ENCODE measurements around the gene IFRD2. TPM values are rescaled to one million over a fixed set of nuclear protein-coding genes. Genes with fewer than 3 reads are reported as not detected.

The IFRD2 gene
- total and polyA plus RNA-seq, 7 donors: 24.5 to 73.1 (median 51.8) TPM

DNA sequence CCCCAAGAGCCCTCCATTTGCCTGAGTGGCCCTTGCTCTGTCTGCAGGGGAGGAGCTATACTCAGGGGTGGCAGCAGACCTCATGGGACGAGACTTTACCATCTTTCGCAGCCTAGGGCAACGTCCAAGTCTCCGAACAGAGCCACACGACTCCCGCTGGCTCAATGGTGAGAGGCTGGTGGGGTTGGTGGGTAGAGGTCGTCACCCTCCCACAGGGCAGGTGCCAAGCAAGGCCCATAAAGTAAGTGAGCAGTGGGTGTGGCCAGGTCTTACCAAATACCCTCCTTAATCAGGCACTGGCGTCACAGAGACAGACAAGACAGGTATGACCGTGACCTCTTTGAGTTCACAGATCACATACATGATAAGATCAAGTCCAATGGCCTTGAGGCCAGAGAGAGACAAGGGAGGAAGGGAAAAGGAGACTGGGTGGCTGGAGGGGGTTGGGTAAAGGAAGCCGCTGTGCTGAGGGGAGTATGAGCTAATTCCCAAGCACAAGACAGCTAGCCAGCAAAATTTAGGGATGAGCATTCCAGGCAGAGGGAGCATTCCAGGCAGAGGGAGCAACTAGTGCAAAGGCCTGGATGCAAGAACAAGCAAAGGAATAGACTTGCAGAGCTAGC is 20.8 kb downstream of the IFRD2 start:
- peaks cover 0 to 60% (median 52%) of the 10 kb centered on the region in 4 donors for H3K4me1 ChIP-seq
- intact Hi-C loops (cut with DNase I): no loop called here
- peak overlapping the region in 1 of 4 donors; percentile 43 for H3K4me3 ChIP-seq

DNA sequence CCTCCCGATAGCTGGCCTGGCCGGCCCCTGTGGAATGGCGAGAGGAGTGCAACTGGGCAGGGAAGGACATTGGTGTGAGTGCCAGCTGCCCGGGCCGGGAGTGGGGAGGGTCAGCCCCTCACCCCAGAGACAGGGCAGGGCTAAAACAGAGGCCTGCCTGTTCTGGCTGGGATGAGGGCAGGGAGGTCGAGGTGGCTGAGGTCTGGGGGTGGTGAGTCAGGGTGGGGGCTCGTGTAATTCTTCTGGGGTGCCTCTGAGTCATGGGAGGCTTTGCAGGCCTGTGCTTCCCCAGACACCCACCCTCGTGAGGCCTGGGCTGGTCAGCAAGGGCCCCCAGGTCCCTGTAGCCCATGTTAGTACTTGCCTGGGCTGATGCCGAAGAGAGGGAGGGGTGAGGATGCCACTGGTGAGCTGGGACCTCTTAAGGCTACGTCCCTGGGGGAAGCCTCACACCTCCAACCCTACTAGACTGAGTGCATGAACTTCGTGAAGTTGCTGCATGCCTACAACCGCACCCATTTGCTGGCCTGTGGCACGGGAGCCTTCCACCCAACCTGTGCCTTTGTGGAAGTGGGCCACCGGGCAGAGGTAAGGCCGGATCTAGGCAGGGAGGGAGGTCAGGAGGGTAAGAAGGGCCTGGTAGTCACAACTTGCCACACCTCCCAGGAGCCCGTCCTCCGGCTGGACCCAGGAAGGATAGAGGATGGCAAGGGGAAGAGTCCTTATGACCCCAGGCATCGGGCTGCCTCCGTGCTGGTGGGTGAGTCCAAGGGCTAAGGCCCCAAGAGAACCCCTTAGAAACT is 21.6 kb downstream of the IFRD2 start:
- no peak for DNase-seq
- intact Hi-C loops (cut with DNase I): no loop called here
- 81 to 85% methylated on average over 19 of the region's 19 CpGs for WGBS, 2 donors
- H3K36me3 ChIP-seq: peaks cover 0 to 4% (median 0%) of the 10 kb centered on the region in 4 donors
- no peak for TF ChIP-seq EP300 (IDR thresholded peaks at IDR 0.05)
- peak in 2 of 4 donors; percentile 65 to 70 for TF ChIP-seq POLR2AphosphoS5 (IDR thresholded peaks at IDR 0.05)
- H3K4me1 ChIP-seq: peaks cover 0 to 68% (median 60%) of the 10 kb centered on the region in 4 donors
- peaks cover 0 to 13% (median 0%) of the 10 kb centered on the region in 3 donors for H3K27me3 ChIP-seq
- H3K9me3 ChIP-seq: no peaks in the 10 kb centered on the region
- H3K4me3 ChIP-seq: peak overlapping the region in 3 of 4 donors; percentile 34 to 43 (median 39)
- peak overlapping the region; percentile 93 to 99 (median 99) for H3K27ac ChIP-seq

More for the DNA sequence above, 20.8 kb downstream of the IFRD2 start:
- Histone ChIP-seq H3K27me3 (peaks cover 0 to 21% (median 0%) of the 10 kb centered on the region in 3 donors), H3K9me3 (no peaks in the 10 kb centered on the region), H3K27ac (peak overlapping the region in 3 of 4 donors; percentile 93 to 99 (median 99)), H3K36me3 (peaks cover 0 to 10% (median 0%) of the 10 kb centered on the region in 4 donors)
- no peak for TF ChIP-seq POLR2AphosphoS5 (IDR thresholded peaks at IDR 0.05)
- no peak for TF ChIP-seq EP300 (IDR thresholded peaks at IDR 0.05)
- TF ChIP-seq POLR2A (IDR thresholded peaks at IDR 0.05): no peak
- TF ChIP-seq, protein P1, sequence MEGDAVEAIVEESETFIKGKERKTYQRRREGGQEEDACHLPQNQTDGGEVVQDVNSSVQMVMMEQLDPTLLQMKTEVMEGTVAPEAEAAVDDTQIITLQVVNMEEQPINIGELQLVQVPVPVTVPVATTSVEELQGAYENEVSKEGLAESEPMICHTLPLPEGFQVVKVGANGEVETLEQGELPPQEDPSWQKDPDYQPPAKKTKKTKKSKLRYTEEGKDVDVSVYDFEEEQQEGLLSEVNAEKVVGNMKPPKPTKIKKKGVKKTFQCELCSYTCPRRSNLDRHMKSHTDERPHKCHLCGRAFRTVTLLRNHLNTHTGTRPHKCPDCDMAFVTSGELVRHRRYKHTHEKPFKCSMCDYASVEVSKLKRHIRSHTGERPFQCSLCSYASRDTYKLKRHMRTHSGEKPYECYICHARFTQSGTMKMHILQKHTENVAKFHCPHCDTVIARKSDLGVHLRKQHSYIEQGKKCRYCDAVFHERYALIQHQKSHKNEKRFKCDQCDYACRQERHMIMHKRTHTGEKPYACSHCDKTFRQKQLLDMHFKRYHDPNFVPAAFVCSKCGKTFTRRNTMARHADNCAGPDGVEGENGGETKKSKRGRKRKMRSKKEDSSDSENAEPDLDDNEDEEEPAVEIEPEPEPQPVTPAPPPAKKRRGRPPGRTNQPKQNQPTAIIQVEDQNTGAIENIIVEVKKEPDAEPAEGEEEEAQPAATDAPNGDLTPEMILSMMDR (IDR thresholded peaks at IDR 0.05): no peak
- 40 to 80% methylated on average over 10 of the region's 10 CpGs for WGBS, 2 donors
- DNase-seq: no peak

DNA sequence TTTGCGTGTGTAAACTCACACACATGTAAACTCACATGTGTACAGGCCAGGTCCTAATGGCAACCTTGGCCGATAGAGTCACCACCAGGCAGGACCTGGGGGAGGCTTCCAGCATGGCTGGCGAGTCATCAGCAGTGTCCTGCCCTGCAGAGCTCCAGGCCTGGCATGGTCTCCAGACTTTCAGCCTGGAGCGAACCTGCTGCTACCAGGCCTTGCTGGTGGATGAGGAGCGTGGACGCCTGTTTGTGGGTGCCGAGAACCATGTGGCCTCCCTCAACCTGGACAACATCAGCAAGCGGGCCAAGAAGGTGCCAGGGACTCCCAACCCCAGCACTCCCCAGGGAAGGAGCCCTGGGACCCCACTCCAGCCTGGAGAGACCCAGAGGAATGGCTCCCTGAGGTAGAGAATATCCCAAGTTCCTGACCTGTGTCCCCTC is 22.2 kb downstream of the IFRD2 start:
- Histone ChIP-seq H3K27ac (peak overlapping the region; percentile 93 to 99 (median 99)), H3K9me3 (no peaks in the 10 kb centered on the region), H3K27me3 (peaks cover 0 to 9% (median 0%) of the 10 kb centered on the region in 3 donors), H3K4me3 (peak overlapping the region in 3 of 4 donors; percentile 34 to 43 (median 39)), H3K36me3 (no peaks in the 10 kb centered on the region), H3K4me1 (peaks cover 0 to 74% (median 66%) of the 10 kb centered on the region in 4 donors)
- no peak for DNase-seq
- TF ChIP-seq POLR2AphosphoS5 (IDR thresholded peaks at IDR 0.05): no peak
- TF ChIP-seq POLR2A (IDR thresholded peaks at IDR 0.05): no peak
- no peak for TF ChIP-seq EP300 (IDR thresholded peaks at IDR 0.05)
- TF ChIP-seq, protein P1 (IDR thresholded peaks at IDR 0.05): no peak
- intact Hi-C loops (cut with DNase I): no loop called here
- WGBS, 2 donors: 86 to 90% methylated on average over 8 of the region's 8 CpGs

DNA sequence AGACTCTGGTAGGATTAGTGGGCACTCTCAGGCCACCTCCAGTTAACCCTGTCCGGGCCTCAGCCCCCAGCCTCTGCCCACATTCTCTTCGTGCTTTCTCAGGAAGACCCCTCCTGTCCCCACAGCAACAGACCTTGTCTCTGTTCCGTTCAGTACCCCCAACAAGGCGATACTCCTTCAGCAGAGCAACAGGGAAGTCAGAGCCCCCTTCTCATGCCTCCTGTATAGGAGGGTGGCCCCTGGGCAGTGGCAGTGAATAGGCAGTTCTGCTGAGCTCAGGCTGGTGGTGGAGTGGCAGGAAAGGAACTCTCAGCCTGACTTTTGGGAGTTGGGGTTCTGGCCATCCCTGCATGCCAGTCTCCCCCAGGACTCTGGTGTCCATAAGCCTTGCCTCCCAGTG is 22.8 kb downstream of the IFRD2 start:
- DNase-seq: no peak

More for the DNA sequence above, 22.8 kb downstream of the IFRD2 start:
- WGBS, 2 donors: 31 to 64% methylated on average over 4 of the region's 4 CpGs
- Histone ChIP-seq H3K9me3 (no peaks in the 10 kb centered on the region), H3K4me3 (peak overlapping the region; percentile 14 to 43 (median 36)), H3K36me3 (no peaks in the 10 kb centered on the region), H3K4me1 (peaks cover 0 to 80% (median 71%) of the 10 kb centered on the region in 4 donors), H3K27ac (peak overlapping the region; percentile 93 to 99 (median 99)), H3K27me3 (peaks cover 0 to 8% (median 0%) of the 10 kb centered on the region in 3 donors)
- TF ChIP-seq, protein P1 (IDR thresholded peaks at IDR 0.05): no peak
- TF ChIP-seq POLR2AphosphoS5 (IDR thresholded peaks at IDR 0.05) (no peak), POLR2A (IDR thresholded peaks at IDR 0.05) (no peak), EP300 (IDR thresholded peaks at IDR 0.05) (no peak)
- intact Hi-C loops (cut with DNase I): no loop called here

Data from sigmoid colon (tissue), 7 donors.